ENCODE data around the gene DNAH6. TPM values are rescaled to one million over a fixed set of nuclear protein-coding genes. Genes with fewer than 3 reads are reported as not detected.

The DNAH6 gene
- total and polyA plus RNA-seq, 2 of the 13 experiments (the other 11 are each of a cell fraction or from before 2014, with no cell fraction given) = 0.01 TPM; not detected in 1

DNA sequence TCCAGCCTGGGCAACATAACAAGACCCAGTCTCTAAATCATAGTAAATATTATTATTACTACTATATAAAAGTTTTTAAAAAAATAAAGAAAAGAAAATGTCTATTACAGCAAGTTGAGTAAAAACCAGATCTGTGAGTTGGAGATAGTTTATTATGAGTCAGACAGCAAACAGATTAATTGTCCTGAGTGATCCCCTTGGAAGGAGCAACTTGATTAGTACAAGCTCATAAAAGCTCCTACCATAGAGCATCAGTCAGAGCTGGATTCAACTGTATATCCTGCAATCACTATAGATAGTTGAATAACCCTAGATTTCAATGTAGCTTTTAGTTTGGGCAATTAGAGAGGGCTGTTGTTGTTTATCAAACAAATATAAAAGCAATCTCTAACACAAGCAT, 280.5 kb downstream of the DNAH6 start (continued):
- TF ChIP-seq ZBTB40 (IDR thresholded peaks at IDR 0.05) = no peak
- TF ChIP-seq ZBTB40 (CRISPR knock-in tag; IDR thresholded peaks at IDR 0.05) = no peak
- no peak for TF ChIP-seq ZNF790 (CRISPR knock-in tag; IDR thresholded peaks at IDR 0.05; ENCODE audit: borderline replicate concordance)
- TF ChIP-seq HNRNPH1 (optimal IDR thresholded peaks at IDR 0.05; ENCODE audit: low read depth, low read length) = no peak
- no peak for TF ChIP-seq GATAD1 (CRISPR knock-in tag; IDR thresholded peaks at IDR 0.05)
- no peak for TF ChIP-seq TBX3 (IDR thresholded peaks at IDR 0.05; ENCODE audit: borderline replicate concordance)
- no peak for TF ChIP-seq TSC22D2 (CRISPR knock-in tag; IDR thresholded peaks at IDR 0.05; ENCODE audit: borderline replicate concordance)
- TF ChIP-seq, protein P1, sequence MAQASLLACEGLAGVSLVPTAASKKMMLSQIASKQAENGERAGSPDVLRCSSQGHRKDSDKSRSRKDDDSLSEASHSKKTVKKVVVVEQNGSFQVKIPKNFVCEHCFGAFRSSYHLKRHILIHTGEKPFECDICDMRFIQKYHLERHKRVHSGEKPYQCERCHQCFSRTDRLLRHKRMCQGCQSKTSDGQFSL (CRISPR knock-in tag; IDR thresholded peaks at IDR 0.05) = no peak
- TF ChIP-seq ZNF547 (CRISPR knock-in tag; IDR thresholded peaks at IDR 0.05) = no peak
- TF ChIP-seq FOXP4 (CRISPR knock-in tag; IDR thresholded peaks at IDR 0.05) = no peak
- TF ChIP-seq ZBTB38 (CRISPR knock-in tag; IDR thresholded peaks at IDR 0.05) = no peak
- TF ChIP-seq RORA (CRISPR knock-in tag; IDR thresholded peaks at IDR 0.05) = no peak
